ENCODE results near the gene FLNA. TPM values are rescaled to one million over a fixed set of nuclear protein-coding genes. Genes with fewer than 3 reads are reported as not detected.

FLNA gene
- total and polyA plus RNA-seq, 2 of the 13 experiments (the other 11 are each of a cell fraction or from before 2014, with no cell fraction given), result 83.4 to 174 TPM

- H3K27ac ChIP-seq (ENCODE audit: extremely low read length, insufficient read depth, low read length), result no peak overlapping the region
- no peaks in the 10 kb centered on the region for H4K20me1 ChIP-seq (ENCODE audit: insufficient read depth, low read length)
- H3K9ac ChIP-seq (ENCODE audit: insufficient read depth, low read depth, low read length), result no peak overlapping the region
- H2AFZ ChIP-seq (ENCODE audit: low read length), result no peak overlapping the region
- no peak for ATAC-seq
- H3K36me3 ChIP-seq (replicated peaks in 1 of 2; ENCODE audit: control insufficient read depth in 1 of 2, insufficient read depth in 2 of 2, low read length in 2 of 2), result 0 out of 5 replicates have a peak, but pooled peaks cover 0 to 4% of the 10 kb centered on the region in 2 experiments
- in situ Hi-C loops (cut with HindIII; ENCODE audit: extremely low pct_ligation_motif_present, low pct_unique_long_range_greater_than_20kb), result loop anchor here (25.0 kb wide), 1 partner anchor 120 kb away; the partner anchor contains the start of genes G6PD and IKBKG
- no peaks in the 10 kb centered on the region for H3K9me3 ChIP-seq (ENCODE audit: low read length)
- FAIRE-seq, result no peak
- no peaks in the 10 kb centered on the region for H3K27me3 ChIP-seq (ENCODE audit: control insufficient read depth in 1 of 2, insufficient read depth in 2 of 2, low read length in 2 of 2)
- H3K4me2 ChIP-seq (ENCODE audit: low read depth, low read length), result no peak overlapping the region
- POLR2A ChIA-PET, result no interaction called here
- no TSS peak for BruUV-seq (replicated peaks)
- no peak for DNase-seq (ENCODE audit: low spot score)
- intact Hi-C loops (cut with micrococcal nuclease; ENCODE audit: unreplicated experiment), result no loop called here
- H3K4me1 ChIP-seq (ENCODE audit: insufficient read depth, low read length), result peaks cover 9% of the 10 kb centered on the region
- CTCF ChIA-PET (ENCODE audit: low intra/inter-chr PET ratio, low total read pairs), result no interaction called here
- TF ChIP-seq ZBTB21 (CRISPR knock-in tag; IDR thresholded peaks at IDR 0.05), result no peak
- TF ChIP-seq RAD21 (CRISPR knock-in tag; IDR thresholded peaks at IDR 0.05), result no peak
- no peak for TF ChIP-seq LBX2 (CRISPR knock-in tag; IDR thresholded peaks at IDR 0.05; ENCODE audit: borderline replicate concordance)
- TF ChIP-seq, protein P1, sequence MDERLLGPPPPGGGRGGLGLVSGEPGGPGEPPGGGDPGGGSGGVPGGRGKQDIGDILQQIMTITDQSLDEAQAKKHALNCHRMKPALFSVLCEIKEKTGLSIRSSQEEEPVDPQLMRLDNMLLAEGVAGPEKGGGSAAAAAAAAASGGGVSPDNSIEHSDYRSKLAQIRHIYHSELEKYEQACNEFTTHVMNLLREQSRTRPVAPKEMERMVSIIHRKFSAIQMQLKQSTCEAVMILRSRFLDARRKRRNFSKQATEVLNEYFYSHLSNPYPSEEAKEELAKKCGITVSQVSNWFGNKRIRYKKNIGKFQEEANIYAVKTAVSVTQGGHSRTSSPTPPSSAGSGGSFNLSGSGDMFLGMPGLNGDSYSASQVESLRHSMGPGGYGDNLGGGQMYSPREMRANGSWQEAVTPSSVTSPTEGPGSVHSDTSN (CRISPR knock-in tag; IDR thresholded peaks at IDR 0.05), result no peak
- TF ChIP-seq POLR2A (IDR thresholded peaks at IDR 0.05; ENCODE audit: insufficient read depth in 1 of 2, low read depth in 2 of 2, low read length in 2 of 2), result no peak
- TF ChIP-seq JDP2 (CRISPR knock-in tag; IDR thresholded peaks at IDR 0.05; ENCODE audit: borderline replicate concordance), result no peak
- WGBS (ENCODE audit: low lambda C conversion rate), result 97% methylated on average over 7 of the region's 7 CpGs
- H3K4me3 ChIP-seq (replicated peaks in 1 of 3; ENCODE audit: insufficient read depth in 1 of 3, low read depth in 2 of 3, low read length in 3 of 3), result no peak overlapping the region
- no peaks in the 10 kb centered on the region for H3K79me2 ChIP-seq (ENCODE audit: insufficient read depth, low read length)
Observed at GRCh38 chrX:154417157-154417556, 42.7 kb upstream of the FLNA start.

DNA sequence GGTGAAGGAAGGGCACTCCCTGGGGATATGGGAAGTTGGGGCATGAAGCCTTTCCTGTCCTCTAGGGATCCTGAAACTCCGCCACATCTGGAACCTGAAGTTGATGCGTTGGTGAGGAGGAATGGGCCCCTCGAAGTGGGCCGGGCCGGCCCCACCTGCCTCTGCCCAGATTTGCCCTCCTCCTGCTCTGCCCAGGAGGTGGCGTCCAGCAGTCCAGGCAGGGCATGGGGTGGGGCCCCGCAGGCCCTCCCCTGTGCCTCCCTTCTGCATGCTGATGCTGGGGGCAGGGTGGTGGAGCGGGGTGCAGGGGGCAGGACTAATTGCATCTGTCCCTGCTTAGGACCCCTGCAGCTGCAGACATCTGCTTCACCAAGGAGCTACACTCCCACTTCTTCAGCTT, 38.7 kb upstream of the FLNA start:
- in situ Hi-C loops (cut with HindIII; ENCODE audit: extremely low pct_ligation_motif_present, low pct_unique_long_range_greater_than_20kb) (loop anchor here (25.0 kb wide), 1 partner anchor 124 kb away; the partner anchor contains the start of genes G6PD and IKBKG), intact Hi-C loops (cut with micrococcal nuclease; ENCODE audit: unreplicated experiment) (no loop called here)
- no CpG with 5 or more reads among the region's 8 CpGs for WGBS (ENCODE audit: low lambda C conversion rate)
- H3K27ac ChIP-seq (ENCODE audit: extremely low read length, insufficient read depth, low read length), result no peak overlapping the region
- no peak overlapping the region for H2AFZ ChIP-seq (ENCODE audit: low read length)
- DNase-seq (ENCODE audit: low spot score) (no peak), ATAC-seq (no peak), FAIRE-seq (no peak)
- no peaks in the 10 kb centered on the region for H3K27me3 ChIP-seq (ENCODE audit: control insufficient read depth in 1 of 2, insufficient read depth in 2 of 2, low read length in 2 of 2)
- H4K20me1 ChIP-seq (ENCODE audit: insufficient read depth, low read length), result no peaks in the 10 kb centered on the region
- H3K4me1 ChIP-seq (ENCODE audit: insufficient read depth, low read length), result peaks cover 24% of the 10 kb centered on the region
- no peaks in the 10 kb centered on the region for H3K9me3 ChIP-seq (ENCODE audit: low read length)
- no peak overlapping the region for H3K4me3 ChIP-seq (replicated peaks in 1 of 3; ENCODE audit: insufficient read depth in 1 of 3, low read depth in 2 of 3, low read length in 3 of 3)
- 0 out of 5 replicates have a peak, but pooled peaks cover 0 to 4% of the 10 kb centered on the region in 2 experiments for H3K36me3 ChIP-seq (replicated peaks in 1 of 2; ENCODE audit: control insufficient read depth in 1 of 2, insufficient read depth in 2 of 2, low read length in 2 of 2)
- no TSS peak for BruUV-seq (replicated peaks)
- ChIA-PET CTCF (ENCODE audit: low intra/inter-chr PET ratio, low total read pairs) (no interaction called here), POLR2A (no interaction called here)
- H3K4me2 ChIP-seq (ENCODE audit: low read depth, low read length), result no peak overlapping the region
- H3K79me2 ChIP-seq (ENCODE audit: insufficient read depth, low read length), result no peaks in the 10 kb centered on the region
- no peak overlapping the region for H3K9ac ChIP-seq (ENCODE audit: insufficient read depth, low read depth, low read length)
- TF ChIP-seq TOE1 (CRISPR knock-in tag; IDR thresholded peaks at IDR 0.05) (no peak), NAIF1 (CRISPR knock-in tag; IDR thresholded peaks at IDR 0.05; ENCODE audit: borderline replicate concordance) (no peak), HNRNPH1 (optimal IDR thresholded peaks at IDR 0.05; ENCODE audit: low read depth, low read length) (no peak), KLF13 (CRISPR knock-in tag; IDR thresholded peaks at IDR 0.05) (no peak), ZFY (CRISPR knock-in tag; IDR thresholded peaks at IDR 0.05) (no peak), RAD21 (CRISPR knock-in tag; IDR thresholded peaks at IDR 0.05) (no peak), ZNF33A (CRISPR knock-in tag; IDR thresholded peaks at IDR 0.05; ENCODE audit: borderline replicate concordance) (no peak), POLR2A (IDR thresholded peaks at IDR 0.05; ENCODE audit: insufficient read depth in 1 of 2, low read depth in 2 of 2, low read length in 2 of 2) (no peak), DPF2 (CRISPR knock-in tag; IDR thresholded peaks at IDR 0.05; ENCODE audit: borderline replicate concordance, low read depth) (no peak), ZNF101 (CRISPR knock-in tag; IDR thresholded peaks at IDR 0.05; ENCODE audit: borderline replicate concordance, low read depth) (no peak), ZEB1 (IDR thresholded peaks at IDR 0.05; ENCODE audit: insufficient replicate concordance, low read depth) (no peak)
- TF ChIP-seq, protein P2, sequence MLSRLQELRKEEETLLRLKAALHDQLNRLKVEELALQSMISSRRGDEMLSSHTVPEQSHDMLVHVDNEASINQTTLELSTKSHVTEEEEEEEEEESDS (CRISPR knock-in tag; IDR thresholded peaks at IDR 0.05; ENCODE audit: borderline replicate concordance), result no peak

Data from HepG2 (cell line).